HEK293 (cell line): Measurements from ENCODE around the gene NR2F1-AS1.

Experiments used
- CTCF ChIA-PET: fragments of 350-600 bp; formaldehyde crosslinking; extraction: SDS; loops from one replicate; lab custom pipeline; 2021; ENCODE audit warnings: antibody characterized with exemption; lab: Yijun Ruan, JAX
- POLR2A ChIA-PET: fragments of 300-600 bp; formaldehyde crosslinking; extraction: SDS; loops from one replicate; lab custom pipeline; 2020; ENCODE audit warnings: antibody characterized with exemption, inconsistent platforms; lab: Yijun Ruan, JAX
- H3K27ac ChIP-seq: fragments of 200-500 bp; sonication (Bioruptor generic); 2 replicates; pipeline ENCODE4 v1.5.1; 2014; ENCODE audit warnings: low read depth, low read length, control low read depth, inconsistent platforms; ENCODE audit errors: extremely low read depth
- H3K36me3 ChIP-seq, 2 experiments: fragments of 200-500 bp in 1 of 2; sonication (Bioruptor generic) in 1 of 2; 1 replicate in 1 of 2; 2 replicates in 1 of 2; pipeline ENCODE4 v1.5.1; 2014 to 2017; ENCODE audit warnings: inconsistent platforms in 2 of 2, low read length in 2 of 2; ENCODE audit not compliant: control insufficient read depth in 2 of 2, insufficient read depth in 1 of 2
- H3K4me1 ChIP-seq: fragments of 200-500 bp; sonication (Bioruptor generic); 2 replicates; pipeline ENCODE4 v1.5.1; 2014; ENCODE audit warnings: mild to moderate bottlenecking, low read length, inconsistent platforms; ENCODE audit not compliant: control insufficient read depth, insufficient read depth
- H3K4me3 ChIP-seq: 2 replicates; pipeline ENCODE4 v1.5.1; 2011; ENCODE audit warnings: low read depth, mild to moderate bottlenecking, control low read depth, low read length, moderate library complexity
- H3K9me3 ChIP-seq: fragments of 200-500 bp; sonication (Bioruptor generic); 2 replicates; pipeline ENCODE4 v1.5.1; 2014; ENCODE audit warnings: low read depth, low read length, inconsistent platforms; ENCODE audit not compliant: control insufficient read depth, insufficient read depth
- BCL11A ChIP-seq: fragments of 450-650 bp; formaldehyde crosslinking; IDR thresholded peaks from 2 replicates; pipeline ENCODE4 v1.5.1; 2016; ENCODE audit warnings: low read depth, missing biosample characterization, missing genetic modification characterization
- GLIS1 ChIP-seq: fragments of 450-650 bp; formaldehyde crosslinking; IDR thresholded peaks from 2 replicates; pipeline ENCODE4 v1.5.1; 2016; ENCODE audit warnings: missing biosample characterization, missing genetic modification characterization
- GLIS2 ChIP-seq: fragments of 450-650 bp; formaldehyde crosslinking; IDR thresholded peaks from 2 replicates; pipeline ENCODE4 v1.5.1; 2016; ENCODE audit warnings: missing biosample characterization, missing genetic modification characterization
- MZF1 ChIP-seq: fragments of 450-650 bp; formaldehyde crosslinking; IDR thresholded peaks from 2 replicates; pipeline ENCODE4 v1.5.1; 2017; ENCODE audit warnings: missing biosample characterization, missing genetic modification characterization, borderline replicate concordance
- PRDM1 ChIP-seq: fragments of 450-650 bp; formaldehyde crosslinking; IDR thresholded peaks from 2 replicates; pipeline ENCODE4; 2016; ENCODE audit warnings: missing biosample characterization, missing genetic modification characterization
- REST ChIP-seq: fragments of 450-650 bp; formaldehyde crosslinking; IDR thresholded peaks from 2 replicates; pipeline ENCODE4 v1.5.1; 2016; ENCODE audit warnings: missing biosample characterization, missing genetic modification characterization
- SP2 ChIP-seq: fragments of 450-650 bp; formaldehyde crosslinking; IDR thresholded peaks from 2 replicates; pipeline ENCODE4 v1.5.1; 2016; ENCODE audit warnings: missing biosample characterization, missing genetic modification characterization
- ZBTB11 ChIP-seq: fragments of 450-650 bp; formaldehyde crosslinking; conservative IDR thresholded peaks from 2 replicates; pipeline ENCODE4 v1.5.1; 2016; ENCODE audit warnings: low read depth, missing biosample characterization, missing genetic modification characterization
- ZBTB20 ChIP-seq: fragments of 450-650 bp; formaldehyde crosslinking; IDR thresholded peaks from 2 replicates; pipeline ENCODE4 v1.5.1; 2016; ENCODE audit warnings: missing biosample characterization, missing genetic modification characterization
- ZBTB8A ChIP-seq: fragments of 450-650 bp; formaldehyde crosslinking; IDR thresholded peaks from 2 replicates; pipeline ENCODE4 v1.5.1; 2016; ENCODE audit warnings: missing biosample characterization, missing genetic modification characterization
- ZFHX2 ChIP-seq: fragments of 450-650 bp; formaldehyde crosslinking; conservative IDR thresholded peaks from 2 replicates; pipeline ENCODE4 v1.5.1; 2016; ENCODE audit warnings: missing biosample characterization, missing genetic modification characterization
- ZNF157 ChIP-seq: fragments of 450-650 bp; formaldehyde crosslinking; IDR thresholded peaks from 2 replicates; pipeline ENCODE4 v1.5.1; 2016; ENCODE audit warnings: missing biosample characterization, missing genetic modification characterization
- ZNF169 ChIP-seq: fragments of 450-650 bp; formaldehyde crosslinking; IDR thresholded peaks from 2 replicates; pipeline ENCODE4 v1.5.1; 2016; ENCODE audit warnings: missing biosample characterization, missing genetic modification characterization
- ZNF24 ChIP-seq: fragments of 450-650 bp; formaldehyde crosslinking; IDR thresholded peaks from 2 replicates; pipeline ENCODE4 v1.5.1; 2016; ENCODE audit warnings: missing biosample characterization, missing genetic modification characterization
- ZNF335 ChIP-seq: fragments of 450-650 bp; formaldehyde crosslinking; conservative IDR thresholded peaks from 2 replicates; pipeline ENCODE4 v1.5.1; 2016; ENCODE audit warnings: missing biosample characterization, missing genetic modification characterization
- ZNF341 ChIP-seq: fragments of 450-650 bp; formaldehyde crosslinking; IDR thresholded peaks from 2 replicates; pipeline ENCODE4; 2016; ENCODE audit warnings: low read depth, missing biosample characterization, missing genetic modification characterization
- ZNF37A ChIP-seq: fragments of 450-650 bp; IDR thresholded peaks from 2 replicates; pipeline ENCODE4 v1.5.1; 2018; ENCODE audit warnings: missing biosample characterization, missing genetic modification characterization
- ZNF692 ChIP-seq: fragments of 450-650 bp; formaldehyde crosslinking; IDR thresholded peaks from 2 replicates; pipeline ENCODE4 v1.5.1; 2016; ENCODE audit warnings: missing biosample characterization, missing genetic modification characterization
- ZNF792 ChIP-seq: fragments of 450-650 bp; formaldehyde crosslinking; IDR thresholded peaks from 2 replicates; pipeline ENCODE4 v1.5.1; 2016; ENCODE audit warnings: missing biosample characterization, missing genetic modification characterization
- ZXDB ChIP-seq: fragments of 450-650 bp; formaldehyde crosslinking; IDR thresholded peaks from 2 replicates; pipeline ENCODE4 v1.5.1; 2016; ENCODE audit warnings: missing biosample characterization, missing genetic modification characterization
- TF ChIP-seq, protein P1 (sequence below): fragments of 450-650 bp; IDR thresholded peaks from 2 replicates; pipeline ENCODE4 v1.5.1; 2018; ENCODE audit warnings: missing biosample characterization, mild to moderate bottlenecking, missing genetic modification characterization
- TF ChIP-seq, protein P2 (sequence below): fragments of 450-650 bp; formaldehyde crosslinking; optimal IDR thresholded peaks from 2 replicates; pipeline ENCODE3; 2016; ENCODE audit warnings: missing biosample characterization, mild to moderate bottlenecking, missing genetic modification characterization

NR2F1-AS1 gene

DNA sequence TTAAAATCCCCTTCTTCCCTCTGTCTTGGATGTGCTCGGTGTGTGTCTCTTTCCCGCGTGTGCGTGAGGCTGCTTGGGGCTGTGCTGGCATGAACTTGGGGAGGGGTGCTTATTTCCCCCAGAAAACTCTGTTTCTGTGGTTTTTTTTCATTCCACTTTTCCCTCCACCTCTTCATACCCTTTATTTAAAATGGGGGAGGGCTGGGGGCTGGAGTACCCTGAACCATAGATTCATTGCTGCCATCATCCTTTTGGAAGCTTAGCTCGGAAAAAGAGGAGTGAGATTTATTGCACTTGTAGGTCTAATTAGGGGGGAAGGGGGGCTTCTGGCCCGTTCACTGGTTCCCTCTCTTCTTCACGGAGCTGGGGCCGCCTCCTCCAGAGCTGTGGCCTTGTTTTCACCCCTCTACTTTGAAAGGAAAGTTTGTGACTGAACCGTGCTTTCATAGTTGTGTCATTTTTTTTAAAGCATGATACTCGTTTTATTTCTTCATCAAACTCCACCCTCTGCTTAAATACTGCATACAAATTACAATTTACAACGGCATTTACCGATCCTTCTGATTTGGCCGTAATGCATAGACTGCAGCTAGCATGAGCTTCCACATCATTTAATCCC, 4.9 kb upstream of the NR2F1-AS1 start (continued):
- TF ChIP-seq ZBTB11 (tag by site-specific recombination) = no peak; the same call in 1 of the 2 replicates
- TF ChIP-seq, protein P1, sequence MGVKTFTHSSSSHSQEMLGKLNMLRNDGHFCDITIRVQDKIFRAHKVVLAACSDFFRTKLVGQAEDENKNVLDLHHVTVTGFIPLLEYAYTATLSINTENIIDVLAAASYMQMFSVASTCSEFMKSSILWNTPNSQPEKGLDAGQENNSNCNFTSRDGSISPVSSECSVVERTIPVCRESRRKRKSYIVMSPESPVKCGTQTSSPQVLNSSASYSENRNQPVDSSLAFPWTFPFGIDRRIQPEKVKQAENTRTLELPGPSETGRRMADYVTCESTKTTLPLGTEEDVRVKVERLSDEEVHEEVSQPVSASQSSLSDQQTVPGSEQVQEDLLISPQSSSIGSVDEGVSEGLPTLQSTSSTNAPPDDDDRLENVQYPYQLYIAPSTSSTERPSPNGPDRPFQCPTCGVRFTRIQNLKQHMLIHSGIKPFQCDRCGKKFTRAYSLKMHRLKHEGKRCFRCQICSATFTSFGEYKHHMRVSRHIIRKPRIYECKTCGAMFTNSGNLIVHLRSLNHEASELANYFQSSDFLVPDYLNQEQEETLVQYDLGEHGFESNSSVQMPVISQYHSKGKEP (tag by site-specific recombination) = 0 out of 2 replicates have a peak, but pooled peaks have one; percentile 30
- TF ChIP-seq ZNF24 (tag by site-specific recombination) = no peak; the same call in 1 of the 2 replicates
- peak; percentile 97 for TF ChIP-seq MZF1 (tag by site-specific recombination)

DNA sequence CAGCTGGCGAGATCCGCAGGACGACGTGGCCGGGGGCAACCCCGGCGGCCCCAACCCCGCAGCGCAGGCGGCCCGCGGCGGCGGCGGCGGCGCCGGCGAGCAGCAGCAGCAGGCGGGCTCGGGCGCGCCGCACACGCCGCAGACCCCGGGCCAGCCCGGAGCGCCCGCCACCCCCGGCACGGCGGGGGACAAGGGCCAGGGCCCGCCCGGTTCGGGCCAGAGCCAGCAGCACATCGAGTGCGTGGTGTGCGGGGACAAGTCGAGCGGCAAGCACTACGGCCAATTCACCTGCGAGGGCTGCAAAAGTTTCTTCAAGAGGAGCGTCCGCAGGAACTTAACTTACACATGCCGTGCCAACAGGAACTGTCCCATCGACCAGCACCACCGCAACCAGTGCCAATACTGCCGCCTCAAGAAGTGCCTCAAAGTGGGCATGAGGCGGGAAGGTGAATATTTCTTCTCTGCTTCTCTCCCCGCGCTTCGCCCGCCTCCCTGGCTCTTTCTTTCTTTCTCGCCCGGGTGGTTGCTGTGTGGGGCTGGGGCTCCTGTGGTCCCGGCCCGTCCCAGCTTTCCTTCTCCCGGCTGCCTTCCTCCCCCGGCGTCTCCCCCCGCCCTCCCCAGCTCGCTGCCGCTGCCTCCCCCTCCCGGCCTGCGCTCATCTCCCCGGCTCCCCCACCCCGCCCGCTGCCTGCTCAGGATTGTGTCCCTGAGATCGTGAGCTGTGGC, 4.2 kb upstream of the NR2F1-AS1 start:
- peak overlapping the region; percentile 78 for H3K4me3 ChIP-seq
- ChIA-PET POLR2A (interaction anchor here (0.6 to 1.5 kb wide), 7 partner anchors 9 to 947 kb away, joined by 3 to 8 read pairs (median 3); no protein-coding TSS in a partner anchor), CTCF (no interaction called here)
- peak overlapping the region; percentile 97 for H3K27ac ChIP-seq
- H3K36me3 ChIP-seq = peaks cover 7 to 27% of the 10 kb centered on the region in 2 experiments
- H3K4me1 ChIP-seq = peaks cover 20% of the 10 kb centered on the region
- no peaks in the 10 kb centered on the region for H3K9me3 ChIP-seq
- TF ChIP-seq SP2 (tag by site-specific recombination) (peak; percentile 44; the same call in 1 of the 2 replicates), ZNF341 (no peak; the same call in 1 of the 2 replicates), ZNF37A (tag by site-specific recombination) (no peak), ZFHX2 (tag by site-specific recombination) (no peak), PRDM1 (tag by site-specific recombination) (no peak), ZNF157 (tag by site-specific recombination) (no peak), ZNF335 (tag by site-specific recombination) (peak; percentile 83), ZBTB8A (tag by site-specific recombination) (peak; percentile 94), ZBTB20 (tag by site-specific recombination) (peak; percentile 54; the same call in 1 of the 2 replicates), ZXDB (tag by site-specific recombination) (0 out of 2 replicates have a peak, but pooled peaks have one; percentile 8), BCL11A (0 out of 2 replicates have a peak, but pooled peaks have one; percentile 19), ZNF169 (tag by site-specific recombination) (no peak), ZNF692 (tag by site-specific recombination) (0 out of 2 replicates have a peak, but pooled peaks have one; percentile 38), REST (peak; percentile 67; the same call in 1 of the 2 replicates), GLIS2 (tag by site-specific recombination) (peak; percentile 52; the same call in 1 of the 2 replicates), ZNF792 (tag by site-specific recombination) (no peak), GLIS1 (tag by site-specific recombination) (0 out of 2 replicates have a peak, but pooled peaks have one; percentile 12)
- TF ChIP-seq, protein P2, sequence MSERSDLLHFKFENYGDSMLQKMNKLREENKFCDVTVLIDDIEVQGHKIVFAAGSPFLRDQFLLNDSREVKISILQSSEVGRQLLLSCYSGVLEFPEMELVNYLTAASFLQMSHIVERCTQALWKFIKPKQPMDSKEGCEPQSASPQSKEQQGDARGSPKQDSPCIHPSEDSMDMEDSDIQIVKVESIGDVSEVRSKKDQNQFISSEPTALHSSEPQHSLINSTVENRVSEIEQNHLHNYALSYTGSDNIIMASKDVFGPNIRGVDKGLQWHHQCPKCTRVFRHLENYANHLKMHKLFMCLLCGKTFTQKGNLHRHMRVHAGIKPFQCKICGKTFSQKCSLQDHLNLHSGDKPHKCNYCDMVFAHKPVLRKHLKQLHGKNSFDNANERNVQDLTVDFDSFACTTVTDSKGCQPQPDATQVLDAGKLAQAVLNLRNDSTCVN (tag by site-specific recombination) = peak; percentile 56
